Upper lobe of right lung (tissue), 1 donor: ENCODE data around the gene SYT5. TPM values are rescaled to one million over a fixed set of nuclear protein-coding genes. Genes with fewer than 3 reads are reported as not detected.

Experiments
- ATAC-seq: fragments of 200-7000 bp; cut with Tn5 transposase; one replicate; pipeline ENCODE4 v1.9.1; 2020; ENCODE audit warnings: mild to moderate bottlenecking, moderate library complexity
- DNase-seq: peaks from one replicate; pipeline ENCODE4 v3.0.0-alpha.2; 2020
- H3K27ac ChIP-seq: fragments of 200-600 bp; one replicate; pipeline ENCODE4 v1.8.0; 2022
- H3K27me3 ChIP-seq: fragments of 200-600 bp; one replicate; pipeline ENCODE4 v1.8.0; 2022; ENCODE audit warnings: mild to moderate bottlenecking
- H3K36me3 ChIP-seq: fragments of 200-600 bp; one replicate; pipeline ENCODE4 v1.8.0; 2022
- H3K4me1 ChIP-seq: fragments of 200-600 bp; one replicate; pipeline ENCODE4 v1.8.0; 2022
- H3K4me3 ChIP-seq: fragments of 200-600 bp; one replicate; pipeline ENCODE4 v1.8.0; 2022; ENCODE audit warnings: mild to moderate bottlenecking
- H3K9me3 ChIP-seq: fragments of 200-600 bp; one replicate; pipeline ENCODE4 v1.8.0; 2022
- intact Hi-C: fragments of 100-400 bp; cut with DNase I; formaldehyde crosslinking; loops from one replicate; pipeline ENCODE4 v1.11.0; 2022
- total RNA-seq: library from RNA; stranded (reverse); fragmentation: NEBNext Ultra II Directional; extraction: Animal tissue kit (Norgen Biotek cat#: 25700); gene quantifications from one replicate; pipeline ENCODE4 v1.2.1, GENCODE V29; 2021
- TF ChIP-seq, protein P1 (sequence below): fragments of 200-600 bp; IDR thresholded peaks from one replicate; pipeline ENCODE4 v1.8.0; 2022; ENCODE audit warnings: antibody characterized with exemption
- donor health status: DM: no; HTN: yes; CAD: no; lungs with severe emphysema.

The SYT5 gene
- total RNA-seq, 1 donor from 2014 or later = not detected

DNA sequence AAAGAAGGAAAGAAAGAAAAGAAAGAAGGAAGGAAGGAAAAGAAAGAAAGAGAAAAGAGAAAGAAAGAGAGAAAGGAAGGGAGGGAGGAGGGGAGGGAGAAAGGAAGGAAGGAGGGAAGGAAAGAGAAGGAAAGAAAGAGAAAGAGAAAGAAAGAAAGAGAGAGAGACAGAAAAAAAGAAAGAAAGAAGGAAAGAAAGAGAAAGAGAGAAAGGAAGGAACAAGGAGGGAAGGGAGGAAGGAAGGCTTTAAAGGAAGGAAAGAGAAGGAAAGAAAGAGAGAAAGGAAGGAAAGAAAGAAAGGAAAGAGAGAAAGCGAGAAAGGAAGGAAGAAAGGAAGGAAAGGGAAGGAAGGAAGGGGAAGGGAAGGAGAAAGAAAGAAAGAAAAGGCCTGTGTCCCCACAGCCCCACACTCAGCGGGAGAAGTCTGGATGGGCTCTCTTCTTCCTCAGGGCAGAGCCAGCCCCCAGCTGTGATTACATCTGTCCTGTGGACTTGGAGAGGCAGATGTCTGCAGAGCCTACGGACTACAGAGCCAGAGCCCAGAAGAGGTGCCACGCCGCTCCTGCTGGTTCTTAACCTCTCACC lies 19.6 kb upstream of the SYT5 start:
- ATAC-seq (no peak), DNase-seq (no peak)
- no peak overlapping the region for H3K27ac ChIP-seq
- intact Hi-C loops = no loop called here
- no peaks in the 10 kb centered on the region for H3K9me3 ChIP-seq
- H3K4me3 ChIP-seq = no peak overlapping the region
- H3K27me3 ChIP-seq = peaks cover 7% of the 10 kb centered on the region
- no peaks in the 10 kb centered on the region for H3K36me3 ChIP-seq
- TF ChIP-seq, protein P1, sequence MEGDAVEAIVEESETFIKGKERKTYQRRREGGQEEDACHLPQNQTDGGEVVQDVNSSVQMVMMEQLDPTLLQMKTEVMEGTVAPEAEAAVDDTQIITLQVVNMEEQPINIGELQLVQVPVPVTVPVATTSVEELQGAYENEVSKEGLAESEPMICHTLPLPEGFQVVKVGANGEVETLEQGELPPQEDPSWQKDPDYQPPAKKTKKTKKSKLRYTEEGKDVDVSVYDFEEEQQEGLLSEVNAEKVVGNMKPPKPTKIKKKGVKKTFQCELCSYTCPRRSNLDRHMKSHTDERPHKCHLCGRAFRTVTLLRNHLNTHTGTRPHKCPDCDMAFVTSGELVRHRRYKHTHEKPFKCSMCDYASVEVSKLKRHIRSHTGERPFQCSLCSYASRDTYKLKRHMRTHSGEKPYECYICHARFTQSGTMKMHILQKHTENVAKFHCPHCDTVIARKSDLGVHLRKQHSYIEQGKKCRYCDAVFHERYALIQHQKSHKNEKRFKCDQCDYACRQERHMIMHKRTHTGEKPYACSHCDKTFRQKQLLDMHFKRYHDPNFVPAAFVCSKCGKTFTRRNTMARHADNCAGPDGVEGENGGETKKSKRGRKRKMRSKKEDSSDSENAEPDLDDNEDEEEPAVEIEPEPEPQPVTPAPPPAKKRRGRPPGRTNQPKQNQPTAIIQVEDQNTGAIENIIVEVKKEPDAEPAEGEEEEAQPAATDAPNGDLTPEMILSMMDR = no peak
- no peaks in the 10 kb centered on the region for H3K4me1 ChIP-seq

- intact Hi-C loops = no loop called here
- no peak overlapping the region for H3K27ac ChIP-seq
- no peaks in the 10 kb centered on the region for H3K9me3 ChIP-seq
- H3K36me3 ChIP-seq = no peaks in the 10 kb centered on the region
- no peak for DNase-seq
- TF ChIP-seq, protein P1 = no peak
- no peaks in the 10 kb centered on the region for H3K4me1 ChIP-seq
- ATAC-seq = no peak
- H3K4me3 ChIP-seq = no peak overlapping the region
- peaks cover 7% of the 10 kb centered on the region for H3K27me3 ChIP-seq
These were observed 18.6 kb upstream of the SYT5 start for GRCh38 chr19:55198651-55199050.

DNA sequence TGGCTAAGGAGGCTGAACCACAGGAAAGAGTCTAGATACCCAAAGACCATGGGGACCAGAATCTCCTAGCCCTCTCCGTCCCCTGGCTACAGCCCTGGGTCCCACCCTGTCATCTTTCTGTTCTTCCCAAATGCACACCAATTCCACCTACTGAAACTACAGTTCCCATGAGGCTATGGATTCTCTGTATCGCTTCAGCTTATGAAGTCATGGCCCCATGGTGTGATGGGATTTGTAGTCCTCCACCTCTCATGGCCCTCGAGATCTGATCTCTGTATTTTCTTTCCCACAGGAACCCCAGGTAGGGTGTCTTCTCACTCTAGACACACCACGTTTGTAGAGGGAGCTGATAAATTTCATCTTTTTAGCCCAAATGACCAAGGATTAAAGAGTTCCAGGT lies 17.4 kb upstream of the SYT5 start:
- TF ChIP-seq, protein P1 = no peak
- Histone ChIP-seq H3K4me1 (no peaks in the 10 kb centered on the region), H3K27ac (no peak overlapping the region), H3K9me3 (no peaks in the 10 kb centered on the region), H3K27me3 (peaks cover 7% of the 10 kb centered on the region), H3K36me3 (no peaks in the 10 kb centered on the region), H3K4me3 (no peak overlapping the region)
- intact Hi-C loops = no loop called here
- DNase-seq (no peak), ATAC-seq (peak; percentile 32)

DNA sequence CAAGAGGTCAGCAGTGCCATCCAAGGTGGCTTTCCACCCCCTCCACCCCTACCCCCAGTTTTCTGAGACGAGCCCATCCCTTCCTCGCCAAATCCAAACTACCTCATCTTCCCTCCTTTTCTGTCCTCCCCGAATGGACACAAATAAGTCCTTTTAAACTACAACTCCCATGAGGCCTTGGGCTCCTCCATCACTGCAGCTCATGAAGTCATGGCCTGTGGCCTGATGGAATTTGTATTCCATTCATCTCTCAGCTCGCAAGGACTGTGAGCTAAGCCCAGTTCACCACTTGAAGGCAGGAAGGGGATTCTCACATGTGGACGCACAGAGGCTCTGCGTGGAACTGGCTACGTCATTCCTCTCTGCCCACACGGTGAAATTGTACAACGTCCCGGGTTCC lies 16.7 kb upstream of the SYT5 start:
- intact Hi-C loops = no loop called here
- TF ChIP-seq, protein P1 = no peak
- Histone ChIP-seq H3K27me3 (peaks cover 7% of the 10 kb centered on the region), H3K36me3 (no peaks in the 10 kb centered on the region), H3K27ac (no peak overlapping the region), H3K4me3 (no peak overlapping the region), H3K9me3 (no peaks in the 10 kb centered on the region), H3K4me1 (no peaks in the 10 kb centered on the region)
- ATAC-seq (no peak), DNase-seq (no peak)

DNA sequence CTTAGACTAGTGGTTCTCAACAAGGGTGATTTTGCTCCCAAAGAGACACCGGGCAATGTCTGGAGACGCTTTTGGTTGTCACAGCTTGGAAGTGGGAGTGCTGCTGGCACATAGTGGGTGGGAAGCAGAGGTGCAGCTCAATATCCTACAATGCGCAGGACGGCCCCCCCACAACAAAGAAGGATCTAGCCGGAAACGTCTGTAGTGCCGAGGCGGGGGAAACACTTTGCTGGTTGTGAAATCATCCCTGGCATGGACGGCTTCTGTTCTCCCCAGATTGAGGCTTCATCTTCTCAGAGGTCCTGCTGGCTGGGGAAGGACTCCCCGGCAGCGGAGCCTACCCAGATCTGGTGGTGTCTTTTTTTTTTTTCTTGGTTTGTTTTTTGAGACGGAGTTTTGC lies 13.4 kb upstream of the SYT5 start:
- no peaks in the 10 kb centered on the region for H3K9me3 ChIP-seq
- no peak overlapping the region for H3K4me3 ChIP-seq
- ATAC-seq (no peak), DNase-seq (no peak)
- peaks cover 7% of the 10 kb centered on the region for H3K27me3 ChIP-seq
- H3K27ac ChIP-seq = no peak overlapping the region
- H3K36me3 ChIP-seq = no peaks in the 10 kb centered on the region
- intact Hi-C loops = no loop called here
- TF ChIP-seq, protein P1 = no peak
- no peaks in the 10 kb centered on the region for H3K4me1 ChIP-seq

GRCh38 chr19:55189403-55189835 lies 9.3 kb upstream of the SYT5 start:
- Histone ChIP-seq H3K4me1 (no peaks in the 10 kb centered on the region), H3K27ac (no peak overlapping the region), H3K4me3 (no peak overlapping the region), H3K27me3 (no peaks in the 10 kb centered on the region), H3K36me3 (no peaks in the 10 kb centered on the region), H3K9me3 (no peaks in the 10 kb centered on the region)
- ATAC-seq = peak; percentile 84
- TF ChIP-seq, protein P1 = no peak
- peak; percentile 70 for DNase-seq
- intact Hi-C loops = no loop called here
